GM21367 (cell line): ENCODE data around the gene GRID2.
"Not testable (repeated sequence)": the region's sequence is repeated elsewhere in the genome, so short reads cannot be mapped to it uniquely, and the experiment has no call there.

ENCODE experiments used
- ATAC-seq: cut with Tn5 transposase; IDR thresholded peaks from one replicate; pipeline ENCODE4 v1.9.1; 2021; ENCODE audit not compliant: unreplicated experiment

Gene GRID2

GRCh38 chr4:93289831-93290230, 986.1 kb downstream of the GRID2 start:
- no peak for ATAC-seq

GRCh38 chr4:93299118-93299517, 995.4 kb downstream of the GRID2 start:
- no peak for ATAC-seq

- ATAC-seq, result not testable (repeated sequence)
Observed at GRCh38 chr4:93300780-93301555, 997.2 kb downstream of the GRID2 start.

- no peak for ATAC-seq
Observed at GRCh38 chr4:93302310-93302709, 998.5 kb downstream of the GRID2 start.

- ATAC-seq, result no peak
Observed at GRCh38 chr4:93303440-93303839, 999.7 kb downstream of the GRID2 start.

- no peak for ATAC-seq
Observed at GRCh38 chr4:93312299-93312698, 1008.5 kb downstream of the GRID2 start.

GRCh38 chr4:93313197-93313596, 1009.4 kb downstream of the GRID2 start:
- no peak for ATAC-seq

- ATAC-seq, result no peak
Observed at GRCh38 chr4:93317057-93317456, 1013.3 kb downstream of the GRID2 start.

- no peak for ATAC-seq
Observed at GRCh38 chr4:93317561-93317960, 1013.8 kb downstream of the GRID2 start.

- no peak for ATAC-seq
Observed at GRCh38 chr4:93319041-93319440, 1015.3 kb downstream of the GRID2 start.

GRCh38 chr4:93320356-93320755, 1016.6 kb downstream of the GRID2 start:
- ATAC-seq, result no peak

- ATAC-seq, result no peak
Observed at GRCh38 chr4:93327346-93327745, 1023.6 kb downstream of the GRID2 start.

GRCh38 chr4:93334003-93334402, 1030.2 kb downstream of the GRID2 start:
- no peak for ATAC-seq

GRCh38 chr4:93337196-93337595, 1033.4 kb downstream of the GRID2 start:
- ATAC-seq, result no peak

- no peak for ATAC-seq
Observed at GRCh38 chr4:93342738-93343137, 1039.0 kb downstream of the GRID2 start.

GRCh38 chr4:93346840-93347239, 1043.1 kb downstream of the GRID2 start:
- ATAC-seq, result no peak

GRCh38 chr4:93348896-93349295, 1045.1 kb downstream of the GRID2 start:
- ATAC-seq, result no peak

- no peak for ATAC-seq
Observed at GRCh38 chr4:93351846-93352245, 1048.1 kb downstream of the GRID2 start.

- ATAC-seq, result no peak
Observed at GRCh38 chr4:93355411-93355810, 1051.6 kb downstream of the GRID2 start.

GRCh38 chr4:93359586-93359985, 1055.8 kb downstream of the GRID2 start:
- ATAC-seq, result no peak

- not testable (repeated sequence) for ATAC-seq
Observed at GRCh38 chr4:93366169-93366755, 1062.5 kb downstream of the GRID2 start.

- no peak for ATAC-seq
Observed at GRCh38 chr4:93368968-93369367, 1065.2 kb downstream of the GRID2 start.

- ATAC-seq, result no peak
Observed at GRCh38 chr4:93370256-93370655, 1066.5 kb downstream of the GRID2 start.
